OCI-LY1 (cell line): ENCODE measurements around the gene TECPR2.

Experiments used
- CTCF ChIP-seq: fragments of 200-600 bp; sonication (generic), shearing (Covaris generic); IDR thresholded peaks from 2 replicates; pipeline ENCODE4 v1.5.1; 2017; ENCODE audit warnings: mild to moderate bottlenecking, antibody characterized with exemption, low read length, moderate library complexity, mixed read lengths
- EZH2 ChIP-seq: fragments of 200-600 bp; sonication (generic), shearing (Covaris generic); IDR thresholded peaks from 2 replicates; pipeline ENCODE4 v1.8.0; 2017; ENCODE audit warnings: borderline replicate concordance, mixed run types, mild to moderate bottlenecking, antibody characterized with exemption, low read length, moderate library complexity, mixed read lengths

- TF ChIP-seq CTCF, result peak; percentile 57
- TF ChIP-seq EZH2, result no peak
Measured at GRCh38 chr14:102323102-102323501, 39.6 kb upstream of the TECPR2 start.
